ENCODE results near the gene SSR3.

Gene SSR3

GRCh38 chr3:156599089-156599874, 44.4 kb upstream of the SSR3 start:
- H3K4me2 ChIP-seq (ENCODE audit: low read length), result no peak overlapping the region
- no peaks in the 10 kb centered on the region for H4K20me1 ChIP-seq (ENCODE audit: insufficient read depth, low read length)
- TF ChIP-seq, protein P1, sequence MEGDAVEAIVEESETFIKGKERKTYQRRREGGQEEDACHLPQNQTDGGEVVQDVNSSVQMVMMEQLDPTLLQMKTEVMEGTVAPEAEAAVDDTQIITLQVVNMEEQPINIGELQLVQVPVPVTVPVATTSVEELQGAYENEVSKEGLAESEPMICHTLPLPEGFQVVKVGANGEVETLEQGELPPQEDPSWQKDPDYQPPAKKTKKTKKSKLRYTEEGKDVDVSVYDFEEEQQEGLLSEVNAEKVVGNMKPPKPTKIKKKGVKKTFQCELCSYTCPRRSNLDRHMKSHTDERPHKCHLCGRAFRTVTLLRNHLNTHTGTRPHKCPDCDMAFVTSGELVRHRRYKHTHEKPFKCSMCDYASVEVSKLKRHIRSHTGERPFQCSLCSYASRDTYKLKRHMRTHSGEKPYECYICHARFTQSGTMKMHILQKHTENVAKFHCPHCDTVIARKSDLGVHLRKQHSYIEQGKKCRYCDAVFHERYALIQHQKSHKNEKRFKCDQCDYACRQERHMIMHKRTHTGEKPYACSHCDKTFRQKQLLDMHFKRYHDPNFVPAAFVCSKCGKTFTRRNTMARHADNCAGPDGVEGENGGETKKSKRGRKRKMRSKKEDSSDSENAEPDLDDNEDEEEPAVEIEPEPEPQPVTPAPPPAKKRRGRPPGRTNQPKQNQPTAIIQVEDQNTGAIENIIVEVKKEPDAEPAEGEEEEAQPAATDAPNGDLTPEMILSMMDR (IDR thresholded peaks at IDR 0.05; ENCODE audit: low read length), result no peak
- no peak for TF ChIP-seq EZH2 (IDR thresholded peaks at IDR 0.05; ENCODE audit: borderline replicate concordance, low read length)
- H3K9ac ChIP-seq (ENCODE audit: low read length), result no peak overlapping the region
- no peaks in the 10 kb centered on the region for H3K9me3 ChIP-seq (ENCODE audit: low read length)
- no peaks in the 10 kb centered on the region for H3K36me3 ChIP-seq (ENCODE audit: insufficient read depth, low read length)
- H3K4me3 ChIP-seq (ENCODE audit: low read depth, low read length, poor library complexity, severe bottlenecking), result no peak overlapping the region
- no peak overlapping the region for H2AFZ ChIP-seq (ENCODE audit: low read length)
- no peaks in the 10 kb centered on the region for H3K4me1 ChIP-seq (ENCODE audit: insufficient read depth, low read length, severe bottlenecking)
- H3F3A ChIP-seq (ENCODE audit: insufficient read depth, low read length), result no peaks in the 10 kb centered on the region
- no peaks in the 10 kb centered on the region; the same call in 1 of the 2 replicates for H3K27me3 ChIP-seq (ENCODE audit: insufficient read depth, low read length)
- no peaks in the 10 kb centered on the region for H3K79me2 ChIP-seq (ENCODE audit: insufficient read depth, low read length)
- no peaks in the 10 kb centered on the region for H3K9me2 ChIP-seq (ENCODE audit: low read depth, low read length)
- no peak overlapping the region for H3K27ac ChIP-seq (ENCODE audit: low read depth, low read length, poor library complexity, severe bottlenecking)

GRCh38 chr3:156598413-156598812, 43.5 kb upstream of the SSR3 start:
- H3K27me3 ChIP-seq (ENCODE audit: insufficient read depth, low read length), result no peaks in the 10 kb centered on the region; the same call in 1 of the 2 replicates
- no peaks in the 10 kb centered on the region for H3F3A ChIP-seq (ENCODE audit: insufficient read depth, low read length)
- H3K4me1 ChIP-seq (ENCODE audit: insufficient read depth, low read length, severe bottlenecking), result no peaks in the 10 kb centered on the region
- no peaks in the 10 kb centered on the region for H4K20me1 ChIP-seq (ENCODE audit: insufficient read depth, low read length)
- no peaks in the 10 kb centered on the region for H3K9me2 ChIP-seq (ENCODE audit: low read depth, low read length)
- no peak overlapping the region for H3K4me3 ChIP-seq (ENCODE audit: low read depth, low read length, poor library complexity, severe bottlenecking)
- no peaks in the 10 kb centered on the region for H3K79me2 ChIP-seq (ENCODE audit: insufficient read depth, low read length)
- H3K36me3 ChIP-seq (ENCODE audit: insufficient read depth, low read length), result no peaks in the 10 kb centered on the region
- no peak overlapping the region for H2AFZ ChIP-seq (ENCODE audit: low read length)
- H3K27ac ChIP-seq (ENCODE audit: low read depth, low read length, poor library complexity, severe bottlenecking), result no peak overlapping the region
- no peak overlapping the region for H3K4me2 ChIP-seq (ENCODE audit: low read length)
- TF ChIP-seq, protein P1 (IDR thresholded peaks at IDR 0.05; ENCODE audit: low read length), result no peak
- TF ChIP-seq EZH2 (IDR thresholded peaks at IDR 0.05; ENCODE audit: borderline replicate concordance, low read length), result no peak
- H3K9ac ChIP-seq (ENCODE audit: low read length), result no peak overlapping the region
- H3K9me3 ChIP-seq (ENCODE audit: low read length), result no peaks in the 10 kb centered on the region

- H3K9me3 ChIP-seq (ENCODE audit: low read length), result no peaks in the 10 kb centered on the region
- no peak overlapping the region for H3K4me3 ChIP-seq (ENCODE audit: low read depth, low read length, poor library complexity, severe bottlenecking)
- H3K36me3 ChIP-seq (ENCODE audit: insufficient read depth, low read length), result no peaks in the 10 kb centered on the region
- H3K4me1 ChIP-seq (ENCODE audit: insufficient read depth, low read length, severe bottlenecking), result no peaks in the 10 kb centered on the region
- no peak overlapping the region for H3K4me2 ChIP-seq (ENCODE audit: low read length)
- H3K27me3 ChIP-seq (ENCODE audit: insufficient read depth, low read length), result no peaks in the 10 kb centered on the region; the same call in 1 of the 2 replicates
- TF ChIP-seq, protein P1 (IDR thresholded peaks at IDR 0.05; ENCODE audit: low read length), result no peak
- no peak for TF ChIP-seq EZH2 (IDR thresholded peaks at IDR 0.05; ENCODE audit: borderline replicate concordance, low read length)
- H3K9me2 ChIP-seq (ENCODE audit: low read depth, low read length), result no peaks in the 10 kb centered on the region
- H3K27ac ChIP-seq (ENCODE audit: low read depth, low read length, poor library complexity, severe bottlenecking), result no peak overlapping the region
- no peak overlapping the region for H2AFZ ChIP-seq (ENCODE audit: low read length)
- H4K20me1 ChIP-seq (ENCODE audit: insufficient read depth, low read length), result no peaks in the 10 kb centered on the region
- H3F3A ChIP-seq (ENCODE audit: insufficient read depth, low read length), result no peaks in the 10 kb centered on the region
- H3K79me2 ChIP-seq (ENCODE audit: insufficient read depth, low read length), result no peaks in the 10 kb centered on the region
- no peak overlapping the region for H3K9ac ChIP-seq (ENCODE audit: low read length)
Observed at GRCh38 chr3:156594219-156594683, 39.3 kb upstream of the SSR3 start.
